Measurements from ENCODE around the gene CBFA2T2. TPM values are rescaled to one million over a fixed set of nuclear protein-coding genes. Genes with fewer than 3 reads are reported as not detected.
"Not testable (repeated sequence)": the region's sequence is repeated elsewhere in the genome, so short reads cannot be mapped to it uniquely, and the experiment has no call there.

Gene CBFA2T2
- total RNA-seq, 6 donors from 2014 or later, result 10.0 to 35.6 (median 16.2) TPM

GRCh38 chr20:33696448-33696847 lies 206.6 kb downstream of the CBFA2T2 start:
- DNase-seq (no peak), ATAC-seq (ENCODE audit: low FRiP score in 2 of 2) (no peak)
- Histone ChIP-seq H3K36me3 (no peaks in the 10 kb centered on the region), H3K4me3 (no peak overlapping the region), H3K4me1 (peaks cover 3 to 15% (median 12%) of the 10 kb centered on the region in 4 donors), H3K27me3 (no peaks in the 10 kb centered on the region), H3K9me3 (no peaks in the 10 kb centered on the region), H3K27ac (no peak overlapping the region)
- 81 to 85% methylated on average over 4 of the region's 4 CpGs for WGBS, 2 donors
- TF ChIP-seq EP300 (IDR thresholded peaks at IDR 0.05), result no peak

- Histone ChIP-seq H3K9me3 (no peaks in the 10 kb centered on the region), H3K27me3 (no peaks in the 10 kb centered on the region), H3K36me3 (no peaks in the 10 kb centered on the region), H3K4me3 (no peak overlapping the region), H3K4me1 (peaks cover 3 to 15% (median 12%) of the 10 kb centered on the region in 4 donors), H3K27ac (no peak overlapping the region)
- 93 to 94% methylated on average over 8 of the region's 8 CpGs for WGBS, 2 donors
- no peak for TF ChIP-seq POLR2AphosphoS5 (IDR thresholded peaks at IDR 0.05)
- TF ChIP-seq POLR2A (IDR thresholded peaks at IDR 0.05), result no peak
- no peak for TF ChIP-seq EP300 (IDR thresholded peaks at IDR 0.05)
- TF ChIP-seq CTCF (IDR thresholded peaks at IDR 0.05), result no peak
- ATAC-seq (ENCODE audit: low FRiP score in 2 of 2), result peak in 1 of 2 donors; percentile 86
- no peak for DNase-seq
These were observed 207.2 kb downstream of the CBFA2T2 start for GRCh38 chr20:33697129-33697528.

DNA sequence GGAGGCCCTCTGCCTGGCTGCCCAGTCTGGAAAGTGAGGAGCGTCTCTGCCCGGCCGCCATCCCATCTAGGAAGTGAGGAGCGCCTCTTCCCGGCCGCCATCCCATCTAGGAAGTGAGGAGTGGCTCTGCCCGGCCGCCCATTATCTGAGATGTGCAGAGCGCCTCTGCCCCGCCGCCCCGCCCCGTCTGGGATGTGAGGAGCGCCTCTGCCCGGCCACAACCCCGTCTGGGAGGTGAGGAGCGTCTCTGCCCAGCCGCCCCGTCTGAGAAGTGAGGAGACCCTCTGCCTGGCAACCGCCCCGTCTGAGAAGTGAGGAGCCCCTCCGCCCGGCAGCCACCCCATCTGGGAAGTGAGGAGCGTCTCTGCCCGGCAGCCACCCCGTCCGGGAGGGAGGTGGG lies 209.1 kb downstream of the CBFA2T2 start:
- H3K36me3 ChIP-seq; ATAC-seq (ENCODE audit: low FRiP score in 2 of 2): not testable (repeated sequence)
- WGBS, 2 donors, result 95% methylated on average over 15 of the region's 27 CpGs; no CpG with 5 or more reads in 1 of the 2 donors

More for the DNA sequence above, 209.1 kb downstream of the CBFA2T2 start:
- H3K27ac ChIP-seq, H3K9me3 ChIP-seq, H3K27me3 ChIP-seq, H3K4me3 ChIP-seq: not testable (repeated sequence)
- DNase-seq, result peak in 1 of 2 donors; percentile 69
- peaks cover 5 to 21% (median 10%) of the 10 kb centered on the region in 4 donors for H3K4me1 ChIP-seq

Other genes with a start within 250 kb of the CBFA2T2 start
- 100 to 1,000 TPM in 2 of 6 donors, 10 to 100 TPM in 3, 1 to 10 TPM in 1; 4.8 to 323 (median 35.3) TPM for gene BPIFB1, start 206.9 kb upstream of the CBFA2T2 start, total RNA-seq
- 10 to 100 TPM; 19.1 to 33.7 (median 25.0) TPM for gene CDK5RAP1, start 88.6 kb upstream of the CBFA2T2 start, total RNA-seq
- 10 to 100 TPM in 3 of 6 donors, 1 to 10 TPM in 3; 8.2 to 23.4 (median 11.3) TPM for gene SNTA1, start 46.3 kb upstream of the CBFA2T2 start, total RNA-seq
- not detected for gene C20orf144, start 172.2 kb downstream of the CBFA2T2 start, total RNA-seq
- 1 to 10 TPM in 5 of 6 donors, not detected in 1; 1.7 to 3.8 (median 2.1) TPM for gene ACTL10, start 176.8 kb downstream of the CBFA2T2 start, total RNA-seq
- gene NECAB3, start 184.3 kb downstream of the CBFA2T2 start, total RNA-seq, result 100 to 1,000 TPM in 2 of 6 donors, 10 to 100 TPM in 4; 43.4 to 309 (median 90.6) TPM
- gene E2F1, start 196.3 kb downstream of the CBFA2T2 start, total RNA-seq, result 10 to 100 TPM in 1 of 6 donors, 1 to 10 TPM in 5; 5.5 to 12.9 (median 6.8) TPM
- gene PXMP4, start 230.2 kb downstream of the CBFA2T2 start, total RNA-seq, result 10 to 100 TPM; 18.4 to 80.2 (median 29.8) TPM
- gene ZNF341, start 241.9 kb downstream of the CBFA2T2 start, total RNA-seq, result 10 to 100 TPM in 1 of 6 donors, 1 to 10 TPM in 5; 2.0 to 17.8 (median 5.0) TPM

Measured in upper lobe of left lung (tissue), 6 donors.